Prostate gland (tissue), 2 donors: ENCODE data around the gene FSTL5.

Experiments
- POLR2A ChIP-seq: fragments of 450-650 bp; IDR thresholded peaks from one replicate; pipeline ENCODE4 v1.6.1; 2016; ENCODE audit warnings: antibody characterized with exemption, mild to moderate bottlenecking
- TF ChIP-seq, protein P1 (sequence below), 4 experiments: fragments of 200-600 bp in 2 of 4; fragments of 450-650 bp in 2 of 4; sonication (generic) in 2 of 4; IDR thresholded peaks; 1 replicate in 3 of 4; 2 replicates in 1 of 4; pipeline ENCODE4 v1.5.1; 2016 to 2019; ENCODE audit warnings: antibody characterized with exemption in 4 of 4, mild to moderate bottlenecking in 2 of 4, moderate library complexity in 2 of 4

DNA sequence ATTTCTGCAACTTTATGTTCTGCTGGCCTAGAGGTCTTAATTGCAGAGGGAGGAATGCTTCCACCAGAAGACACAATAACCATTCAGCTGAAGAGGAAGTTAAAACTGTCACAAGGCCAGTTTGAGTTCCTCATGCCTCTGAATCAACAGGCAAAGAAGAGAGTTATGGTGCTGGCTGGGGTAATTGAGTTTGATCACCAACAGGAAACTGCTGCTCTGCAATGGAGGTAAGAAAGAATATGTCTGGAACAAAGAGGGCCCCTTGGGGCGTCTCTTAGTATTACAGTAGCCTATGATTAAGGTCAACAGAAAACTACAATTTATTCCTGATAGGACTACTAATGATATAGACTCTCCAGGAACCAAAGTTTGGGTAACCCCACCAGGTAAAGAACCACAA lies 744.0 kb downstream of the FSTL5 start:
- no peak for TF ChIP-seq POLR2A
- TF ChIP-seq, protein P1, sequence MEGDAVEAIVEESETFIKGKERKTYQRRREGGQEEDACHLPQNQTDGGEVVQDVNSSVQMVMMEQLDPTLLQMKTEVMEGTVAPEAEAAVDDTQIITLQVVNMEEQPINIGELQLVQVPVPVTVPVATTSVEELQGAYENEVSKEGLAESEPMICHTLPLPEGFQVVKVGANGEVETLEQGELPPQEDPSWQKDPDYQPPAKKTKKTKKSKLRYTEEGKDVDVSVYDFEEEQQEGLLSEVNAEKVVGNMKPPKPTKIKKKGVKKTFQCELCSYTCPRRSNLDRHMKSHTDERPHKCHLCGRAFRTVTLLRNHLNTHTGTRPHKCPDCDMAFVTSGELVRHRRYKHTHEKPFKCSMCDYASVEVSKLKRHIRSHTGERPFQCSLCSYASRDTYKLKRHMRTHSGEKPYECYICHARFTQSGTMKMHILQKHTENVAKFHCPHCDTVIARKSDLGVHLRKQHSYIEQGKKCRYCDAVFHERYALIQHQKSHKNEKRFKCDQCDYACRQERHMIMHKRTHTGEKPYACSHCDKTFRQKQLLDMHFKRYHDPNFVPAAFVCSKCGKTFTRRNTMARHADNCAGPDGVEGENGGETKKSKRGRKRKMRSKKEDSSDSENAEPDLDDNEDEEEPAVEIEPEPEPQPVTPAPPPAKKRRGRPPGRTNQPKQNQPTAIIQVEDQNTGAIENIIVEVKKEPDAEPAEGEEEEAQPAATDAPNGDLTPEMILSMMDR (IDR thresholded peaks at IDR 0.05) = no peak
